Skin epidermis (tissue), 12 donors: Measurements from ENCODE around the gene GCN1.

Source experiments
- H3K27ac ChIP-seq, 21 experiments: fragments of 200-600 bp; sonication (generic) in 11 of 21; one replicate each; pipeline ENCODE4 v1.5.0; 2020; ENCODE audit warnings: mild to moderate bottlenecking in 3 of 21, inconsistent platforms in 2 of 21, moderate library complexity in 2 of 21
- H3K4me3 ChIP-seq, 7 experiments: fragments of 200-600 bp; sonication (generic) in 2 of 7; one replicate each; pipeline ENCODE4 v1.5.0; 2020; ENCODE audit warnings: inconsistent platforms in 2 of 7, mild to moderate bottlenecking in 2 of 7, moderate library complexity in 1 of 7

The GCN1 gene

DNA sequence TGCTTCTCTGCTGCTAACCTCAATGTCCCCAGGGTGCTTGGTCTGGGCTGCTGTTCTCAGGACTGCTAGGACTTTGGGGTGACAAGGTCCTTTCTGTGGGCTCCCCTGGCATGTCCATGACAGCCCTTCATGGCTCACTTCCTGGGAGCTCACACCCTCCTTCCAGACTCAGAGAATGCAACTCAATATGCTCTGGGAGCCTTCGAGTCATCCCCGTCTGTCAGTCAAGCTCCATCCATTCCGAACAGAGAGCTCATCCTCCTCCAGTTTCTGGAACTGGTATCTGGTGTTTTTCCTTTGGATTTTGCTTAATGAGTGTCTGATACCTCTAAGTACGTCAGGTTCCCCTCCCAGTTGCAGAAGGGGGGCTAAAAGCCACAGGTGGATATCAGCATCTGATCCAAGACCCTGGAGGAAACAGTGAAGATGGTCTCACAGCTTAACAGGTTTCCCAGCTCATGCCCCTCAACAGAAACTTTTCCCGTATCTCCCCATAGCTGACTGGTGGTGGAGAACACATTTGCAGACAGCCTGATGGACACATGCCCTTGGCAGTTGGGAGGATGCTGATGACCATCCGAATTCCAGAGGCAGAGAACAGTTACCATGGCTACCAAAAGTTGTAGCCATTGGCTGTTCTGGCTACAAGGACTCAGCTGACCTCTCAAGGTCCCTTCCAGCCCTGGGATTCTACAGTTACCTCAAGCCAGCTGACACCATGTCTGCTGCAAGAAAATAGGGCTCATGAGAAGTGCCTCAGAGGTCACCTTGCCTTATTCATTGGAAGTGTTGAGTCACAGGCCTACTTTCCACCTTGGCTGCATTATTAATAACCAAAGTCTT, 68.5 kb downstream of the GCN1 start:
- peak overlapping the region in 7 of 21 experiments; percentile 13 to 58 (median 38) for H3K27ac ChIP-seq
- H3K4me3 ChIP-seq, result no peak overlapping the region

DNA sequence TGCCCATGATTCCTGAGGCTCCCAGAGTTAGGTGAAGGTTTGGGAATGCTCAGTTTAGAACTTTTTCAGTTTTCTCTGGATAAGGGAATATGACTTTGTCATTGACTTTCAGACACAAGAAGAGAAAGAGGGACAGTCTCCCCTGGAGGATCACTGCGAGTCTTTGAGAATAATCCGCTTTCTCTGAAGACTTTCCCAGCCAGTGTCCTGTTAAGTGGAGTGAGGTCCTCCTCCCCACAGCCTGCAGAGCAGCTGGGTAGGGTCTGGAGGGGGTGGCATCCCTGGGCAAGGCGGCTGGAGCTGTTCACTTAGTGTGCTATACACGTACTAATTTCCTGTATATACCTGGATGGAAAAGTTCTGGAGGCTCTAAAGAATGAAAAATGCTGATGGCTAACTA, 69.5 kb downstream of the GCN1 start:
- no peak overlapping the region for H3K4me3 ChIP-seq
- H3K27ac ChIP-seq, result no peak overlapping the region

DNA sequence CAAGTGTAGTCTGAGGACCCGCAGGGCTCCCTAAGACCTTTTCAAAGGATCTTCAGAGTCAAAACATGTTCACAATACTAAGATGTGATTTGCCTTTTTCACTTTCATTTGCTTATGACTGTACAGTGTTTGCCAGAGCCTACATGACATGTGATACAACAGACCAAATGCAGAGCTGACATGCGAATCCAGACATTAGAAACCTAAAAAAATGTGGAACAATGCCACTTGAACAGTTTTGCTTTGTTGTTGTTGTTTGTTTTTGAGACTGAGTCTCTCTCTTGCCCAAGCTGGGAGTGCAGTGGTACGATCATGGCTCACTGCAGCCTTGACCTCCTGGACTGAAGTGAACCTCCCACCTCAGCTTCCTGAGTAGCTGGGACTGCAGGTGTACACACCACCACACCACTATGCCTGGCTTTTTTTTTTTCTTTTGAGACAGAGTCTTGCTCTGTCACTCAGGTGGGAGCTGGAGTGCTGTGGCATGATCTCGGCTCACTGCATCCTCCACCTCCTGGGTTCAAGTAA, 72.7 kb downstream of the GCN1 start:
- Histone ChIP-seq H3K27ac (peak overlapping the region in 5 of 21 experiments; percentile 1 to 45 (median 31)), H3K4me3 (no peak overlapping the region)

DNA sequence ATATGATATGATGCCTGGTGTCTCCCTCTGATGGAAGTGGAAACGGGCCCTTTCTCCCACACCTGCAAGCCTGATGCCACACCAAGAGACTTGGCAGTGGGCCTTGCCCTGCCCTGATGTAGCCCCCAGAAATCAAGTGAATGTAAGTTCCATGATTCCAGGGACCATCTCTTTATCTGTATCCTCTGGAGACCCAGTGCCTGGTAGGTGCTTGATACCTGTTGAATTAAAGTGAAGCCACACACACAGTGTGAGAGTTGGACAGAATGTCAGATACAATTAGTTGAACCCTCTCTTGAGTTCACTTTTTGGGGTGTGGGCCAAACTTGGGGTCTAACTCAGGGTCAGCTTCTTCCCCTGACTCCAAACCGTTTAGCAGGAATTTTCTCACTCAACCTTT, 73.2 kb downstream of the GCN1 start:
- Histone ChIP-seq H3K27ac (peak overlapping the region in 3 of 21 experiments; percentile 31 to 45 (median 41)), H3K4me3 (no peak overlapping the region)

DNA sequence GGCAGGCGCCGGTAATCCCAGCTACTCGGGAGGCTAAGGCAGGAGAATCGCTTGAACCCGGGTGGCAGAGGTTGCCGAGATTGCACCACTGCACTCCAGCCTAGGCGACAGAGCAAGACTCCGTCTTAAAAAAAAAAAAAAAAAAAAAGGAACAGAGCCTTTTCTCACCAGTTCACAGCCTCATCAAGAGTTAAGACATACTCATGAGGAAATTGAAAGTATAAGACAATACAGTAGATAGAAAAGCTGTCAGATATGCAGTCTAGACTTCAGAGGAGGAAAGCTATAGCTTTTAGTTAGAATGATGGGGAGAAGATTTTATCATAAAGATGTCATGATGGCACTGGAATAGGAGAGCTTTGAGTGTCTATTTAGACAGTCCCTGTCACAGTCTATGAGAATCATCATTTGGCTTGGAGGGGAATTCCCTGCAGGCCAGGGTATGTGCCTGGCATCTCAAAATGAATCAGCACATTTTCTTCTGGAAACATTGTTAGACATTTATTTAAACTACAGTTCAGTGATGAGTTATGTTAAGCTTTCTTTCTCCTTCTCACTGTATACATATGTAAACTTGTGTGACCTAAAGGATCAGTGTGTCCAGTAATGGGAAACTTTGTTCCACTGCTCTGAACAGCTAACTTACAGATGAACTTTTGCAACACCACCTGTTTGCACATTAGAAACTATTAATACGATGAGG, 75.1 kb downstream of the GCN1 start:
- Histone ChIP-seq H3K4me3 (no peak overlapping the region), H3K27ac (peak overlapping the region in 15 of 21 experiments; percentile 38 to 99 (median 95))

DNA sequence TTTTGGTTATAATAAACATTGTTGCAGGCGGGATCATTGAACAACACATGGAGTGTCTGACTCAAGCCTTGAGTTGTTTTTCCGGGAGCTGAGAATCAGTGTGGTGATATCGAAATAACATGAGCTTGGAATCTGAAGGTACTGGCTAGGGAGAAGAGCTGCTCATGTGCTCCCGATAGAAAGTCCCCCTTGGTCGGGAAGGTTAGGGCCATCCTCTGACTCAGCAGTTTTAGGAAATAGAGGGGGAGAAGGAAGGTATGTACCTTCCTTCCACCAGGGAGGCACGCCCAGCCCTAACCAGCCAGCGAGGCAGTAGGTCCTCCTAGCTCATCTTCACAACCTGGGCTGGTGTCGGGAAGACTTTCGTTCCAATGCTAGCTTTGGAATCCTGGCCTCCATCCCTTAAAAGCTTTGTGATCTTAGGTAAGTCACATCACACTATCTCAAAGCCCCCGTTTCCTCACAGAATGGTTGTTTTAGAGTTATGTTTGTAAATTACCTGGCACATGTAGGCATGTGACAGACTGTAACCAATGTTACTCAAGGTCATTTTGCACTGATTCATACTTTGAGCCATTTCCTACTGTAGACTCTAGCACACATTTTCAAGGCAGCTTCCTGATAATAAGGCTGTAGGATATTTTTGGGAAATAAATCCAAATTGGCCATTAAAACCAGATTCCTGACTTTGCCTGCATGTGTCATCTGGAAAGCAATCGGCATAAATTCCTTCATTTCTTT, 76.0 kb downstream of the GCN1 start:
- H3K27ac ChIP-seq, result peak overlapping the region in 19 of 21 experiments; percentile 17 to 99 (median 94)
- H3K4me3 ChIP-seq, result peak overlapping the region; percentile 82 to 98 (median 86)

DNA sequence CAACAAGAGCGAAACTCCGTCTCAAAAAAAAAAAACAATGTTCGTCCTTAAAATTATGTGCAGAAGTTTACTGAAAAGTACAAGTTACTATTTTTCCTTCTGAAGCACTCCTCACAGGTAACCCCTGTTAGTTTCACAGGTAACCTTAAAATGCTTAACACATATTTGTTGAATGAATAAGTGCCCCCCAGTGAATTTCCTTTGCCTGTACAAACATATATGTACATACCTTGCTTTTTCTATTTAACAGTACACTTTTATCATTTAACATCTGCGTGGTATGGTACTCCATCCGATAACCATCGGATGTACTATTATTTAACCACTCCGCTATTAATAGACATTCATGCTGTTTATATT, 76.6 kb downstream of the GCN1 start:
- H3K4me3 ChIP-seq, result peak overlapping the region; percentile 82 to 98 (median 86)
- H3K27ac ChIP-seq, result peak overlapping the region in 18 of 21 experiments; percentile 38 to 99 (median 96)

DNA sequence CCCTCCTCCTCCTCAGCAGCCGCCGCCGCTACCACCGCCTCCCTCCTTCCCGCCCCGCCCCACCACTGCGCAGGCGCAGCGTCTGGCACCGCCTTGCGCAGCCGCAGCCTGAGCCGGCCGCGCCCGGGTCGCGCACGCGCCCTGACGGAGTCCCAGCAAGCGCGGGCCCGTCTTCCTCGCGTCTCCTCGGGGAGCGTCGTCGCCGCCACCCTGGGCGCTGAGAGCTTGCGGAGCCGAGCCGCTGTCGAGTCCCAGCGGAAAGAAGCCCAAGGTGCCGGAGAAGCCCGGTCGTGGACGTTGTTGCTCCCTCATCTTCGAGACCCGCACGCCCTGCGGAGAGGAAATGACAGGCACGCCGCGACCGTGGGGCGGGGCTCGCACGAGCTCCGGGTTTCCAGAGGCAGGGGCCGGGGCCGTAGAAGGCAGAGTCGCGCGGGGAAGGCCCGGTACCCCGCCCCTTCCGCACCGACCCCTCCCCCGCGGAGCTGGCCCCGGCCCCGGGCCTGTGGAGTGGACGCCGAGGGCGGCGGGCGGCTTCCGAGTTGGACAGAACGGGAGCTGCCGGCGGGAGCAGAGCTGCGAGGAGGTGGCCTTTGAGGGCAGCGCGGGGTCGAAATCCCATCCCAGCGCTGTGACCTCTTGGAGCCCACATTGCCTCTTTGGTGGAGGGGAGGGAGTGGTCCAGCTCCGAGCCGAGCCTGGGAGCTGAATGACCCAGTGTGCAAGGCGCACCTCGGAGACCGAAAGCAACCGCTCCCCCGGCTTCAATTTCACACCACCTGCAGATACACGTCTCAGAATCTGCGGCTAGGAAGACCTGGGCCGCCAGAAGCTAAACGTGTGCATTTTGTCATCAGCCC, 77.5 kb downstream of the GCN1 start:
- Histone ChIP-seq H3K4me3 (peak overlapping the region; percentile 82 to 98 (median 86)), H3K27ac (peak overlapping the region; percentile 42 to 99 (median 95))

DNA sequence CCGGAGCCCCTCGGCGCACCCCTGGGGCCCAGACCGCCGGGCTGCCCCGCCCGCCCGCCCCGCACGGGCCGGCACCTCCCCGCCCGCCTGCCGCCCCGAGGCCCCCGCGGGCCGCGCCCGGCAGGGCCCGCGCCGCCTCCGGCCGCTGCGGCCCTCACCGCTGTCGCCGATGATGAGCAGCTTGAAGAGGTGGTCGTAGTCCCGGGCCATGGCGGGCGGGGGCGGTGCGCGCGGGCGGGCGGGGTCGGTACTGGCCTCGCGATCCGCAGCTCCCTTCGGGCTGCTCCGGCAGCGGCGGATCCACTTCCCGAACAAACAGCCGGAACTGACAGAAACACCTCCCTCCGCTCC, 78.1 kb downstream of the GCN1 start, which contains the start of gene RAB35:
RAB35 (minus strand) TSS at position 313 of the 351 bp plus-strand sequence; CDS start at position 210, 103 bp downstream.
- Histone ChIP-seq H3K4me3 (peak within 1 kb of the TSS; percentile 82 to 98 (median 86)), H3K27ac (peak within 1 kb of the TSS; percentile 78 to 99 (median 95))

DNA sequence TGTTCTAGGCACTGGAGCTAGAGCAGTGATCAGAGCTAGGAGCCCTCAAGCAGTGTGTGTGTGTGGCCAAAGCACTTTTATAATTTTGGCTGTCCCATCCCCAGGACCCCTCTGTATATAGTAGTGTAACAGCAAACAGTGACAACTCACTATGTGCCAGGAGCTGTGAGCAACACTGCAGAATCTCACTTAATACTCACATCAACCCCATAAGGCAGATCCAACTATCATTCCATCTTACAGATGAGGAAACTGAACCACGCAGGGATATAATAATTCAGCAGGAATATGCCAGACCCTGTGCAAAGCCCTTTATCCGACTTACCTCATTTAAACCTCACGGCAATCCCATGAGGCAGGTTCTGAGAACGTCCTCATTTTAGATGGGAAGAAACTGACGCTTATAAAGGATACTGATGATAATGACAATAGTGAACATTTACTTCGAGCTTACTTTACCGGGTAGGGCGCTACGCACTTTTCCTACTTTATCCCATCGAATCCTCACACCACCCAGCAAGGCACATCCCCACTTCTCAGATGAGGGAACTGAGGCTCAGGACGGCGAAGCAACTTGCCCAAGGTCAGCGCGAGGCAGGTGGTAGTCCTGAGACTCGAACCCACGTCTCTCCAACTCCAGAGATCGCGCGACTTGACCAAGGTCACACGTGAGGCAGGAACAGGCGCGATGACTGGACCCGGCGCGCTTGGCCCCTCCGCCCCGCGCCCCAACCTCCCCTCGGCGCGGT, 78.6 kb downstream of the GCN1 start:
- H3K27ac ChIP-seq, result peak overlapping the region; percentile 78 to 99 (median 95)
- peak overlapping the region; percentile 82 to 98 (median 86) for H3K4me3 ChIP-seq

DNA sequence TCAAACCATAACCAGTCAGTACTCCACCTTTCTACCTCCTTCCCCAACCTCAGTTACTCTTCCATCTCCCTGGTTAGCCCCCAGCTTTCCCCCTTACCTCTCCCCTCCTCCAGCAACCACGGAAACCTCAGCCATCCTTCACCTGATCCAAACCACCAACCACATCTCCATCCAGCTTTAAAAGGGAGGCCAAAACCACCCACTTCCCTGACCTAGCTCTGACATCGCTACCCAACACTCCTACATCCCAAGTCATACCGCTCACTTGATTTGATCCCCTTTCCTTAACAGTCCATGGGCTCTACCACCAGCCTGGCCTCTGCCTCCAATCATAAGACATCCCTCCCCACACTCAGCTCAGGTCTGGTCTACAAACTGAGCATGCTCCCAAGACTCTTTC, 79.4 kb downstream of the GCN1 start:
- H3K27ac ChIP-seq, result peak overlapping the region in 9 of 21 experiments; percentile 28 to 97 (median 95)
- H3K4me3 ChIP-seq, result peak overlapping the region in 4 of 7 experiments; percentile 83 to 98 (median 85)

DNA sequence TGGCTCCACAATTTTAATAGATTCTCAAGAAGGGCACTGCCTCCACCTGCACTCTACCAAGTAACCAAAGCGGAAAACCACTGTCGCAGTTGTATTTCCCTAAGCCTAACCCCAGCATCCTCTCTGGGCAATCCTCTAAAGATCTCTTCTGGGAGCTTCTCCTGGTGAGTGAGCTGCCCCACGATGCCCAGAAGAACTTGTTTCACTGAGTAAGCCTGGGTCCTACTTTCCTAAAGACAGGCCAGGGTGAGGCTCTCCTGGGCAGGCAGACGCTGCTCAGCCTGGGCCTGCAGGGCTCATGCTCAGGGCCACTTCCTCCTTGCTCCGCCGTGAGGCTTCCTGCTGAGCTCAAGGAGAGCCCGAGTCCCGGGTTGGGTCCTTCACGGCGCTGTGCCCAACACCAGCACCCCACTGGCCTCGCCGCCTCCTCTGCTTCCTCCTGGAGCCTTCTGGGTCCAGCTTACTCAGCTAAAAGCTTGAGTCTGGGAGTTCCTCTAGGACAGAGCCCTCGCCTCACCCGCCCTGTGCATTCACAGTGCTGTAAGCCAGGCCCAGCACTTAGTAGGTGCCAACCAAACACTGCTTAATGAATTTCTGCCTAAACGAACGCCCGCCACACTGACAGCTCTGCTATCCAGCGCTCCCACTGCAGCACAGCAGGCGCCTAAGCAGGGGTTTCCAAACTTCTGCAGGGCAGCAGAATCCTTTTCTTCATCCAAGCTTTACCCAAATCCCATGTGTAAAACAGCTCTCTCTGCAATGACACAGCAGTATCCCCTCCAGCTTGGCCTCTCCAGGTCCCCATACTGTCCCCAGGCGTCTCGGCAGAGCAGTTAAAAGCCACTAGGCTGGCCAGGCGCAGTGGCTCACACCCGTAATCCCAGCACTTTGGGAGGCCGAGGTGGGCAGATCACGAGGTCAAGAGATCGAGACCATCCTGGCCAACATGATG, 83.7 kb downstream of the GCN1 start:
- Histone ChIP-seq H3K4me3 (peak overlapping the region in 2 of 7 experiments; percentile 5 to 15), H3K27ac (peak overlapping the region in 18 of 21 experiments; percentile 1 to 81 (median 58))

DNA sequence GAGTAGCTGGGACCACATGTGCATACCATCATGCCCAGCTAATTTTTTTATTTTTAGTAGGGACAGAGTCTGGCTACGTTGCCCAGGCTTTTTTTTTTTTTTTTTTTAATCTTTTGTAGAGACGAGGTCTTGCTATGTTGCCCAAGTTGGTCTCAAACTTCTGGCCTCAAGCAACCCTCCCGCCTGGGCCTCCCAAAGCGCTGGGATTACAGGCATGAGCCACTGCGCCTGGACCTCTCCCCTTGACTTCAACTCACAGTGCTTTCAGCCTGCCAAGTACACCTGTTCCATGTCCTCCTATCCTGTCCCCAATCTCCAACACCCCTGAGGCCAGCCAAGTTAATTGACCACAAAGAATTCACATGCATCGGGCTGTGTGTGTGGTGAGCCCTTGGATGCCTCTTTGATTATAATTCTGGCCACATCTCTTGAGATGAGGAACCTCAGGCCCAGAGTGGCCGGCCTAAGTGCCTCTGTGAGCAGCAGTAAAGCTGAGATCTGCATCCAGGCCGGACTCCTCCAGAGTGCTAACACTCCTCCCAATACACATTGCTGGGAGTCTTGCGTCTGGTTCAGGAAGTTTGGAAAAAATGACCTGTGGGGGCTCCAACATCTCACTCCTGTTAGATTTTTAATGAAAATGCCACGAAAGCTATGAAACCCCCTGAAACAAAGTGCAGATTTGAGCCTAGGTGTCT, 84.8 kb downstream of the GCN1 start:
- H3K4me3 ChIP-seq, result no peak overlapping the region
- peak overlapping the region in 6 of 21 experiments; percentile 12 to 81 (median 66) for H3K27ac ChIP-seq

DNA sequence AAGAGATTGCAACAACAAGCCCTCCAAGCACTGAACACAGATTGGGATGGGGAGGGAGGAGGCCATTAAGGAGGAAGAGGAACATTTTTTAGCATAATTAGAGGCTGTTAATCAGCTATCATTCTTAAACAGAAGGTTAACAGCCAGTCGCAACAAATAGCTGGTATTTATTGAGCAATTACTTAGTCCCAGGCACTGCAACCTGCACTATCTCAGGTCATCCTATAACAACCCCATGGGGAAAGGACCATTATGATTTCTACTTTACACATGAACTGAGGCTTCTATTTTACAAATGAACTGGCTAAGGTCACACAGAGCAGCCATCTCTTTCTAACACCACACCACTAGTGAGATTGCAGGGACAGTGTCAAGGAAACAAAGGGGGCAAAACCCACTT, 88.4 kb downstream of the GCN1 start:
- Histone ChIP-seq H3K27ac (no peak overlapping the region), H3K4me3 (no peak overlapping the region)

DNA sequence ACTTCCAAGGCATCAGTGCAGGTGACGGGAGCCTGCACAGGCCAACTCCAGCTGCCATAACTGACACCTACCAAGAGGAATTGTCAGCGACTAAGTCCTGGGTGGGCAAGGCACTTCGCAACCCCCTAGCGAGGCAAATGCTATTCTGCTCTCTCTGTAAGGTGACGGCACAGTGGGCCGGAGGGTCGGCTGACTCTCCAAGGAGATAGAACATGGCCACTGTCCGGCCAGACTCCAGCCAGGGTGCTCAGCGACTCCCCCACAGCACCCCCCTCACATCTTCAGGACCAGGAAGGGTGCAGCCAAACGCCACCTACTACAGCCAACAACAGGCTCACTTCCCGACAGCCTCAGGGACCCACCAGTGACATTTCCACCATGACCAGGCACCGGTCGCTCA, 91.1 kb downstream of the GCN1 start:
- H3K4me3 ChIP-seq, result no peak overlapping the region
- peak overlapping the region in 2 of 21 experiments; percentile 10 to 72 for H3K27ac ChIP-seq

DNA sequence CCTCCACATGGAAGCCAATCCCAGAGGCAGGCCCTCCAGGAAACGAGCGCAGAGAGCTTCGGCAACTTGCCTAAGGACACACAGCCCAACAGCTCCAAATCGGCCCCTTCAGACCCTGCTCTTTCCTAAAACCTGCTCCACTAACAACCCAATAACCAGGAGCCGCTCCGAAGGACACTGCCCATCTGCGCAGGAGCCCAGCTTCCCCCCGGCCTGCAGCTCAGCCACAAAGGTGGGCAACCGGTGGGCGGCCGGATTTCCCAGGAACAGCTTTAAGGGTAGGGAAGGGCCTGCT, 91.5 kb downstream of the GCN1 start:
- no peak overlapping the region for H3K4me3 ChIP-seq
- H3K27ac ChIP-seq, result peak overlapping the region in 5 of 21 experiments; percentile 48 to 80 (median 73)
